8988T (cell line): ENCODE data around the gene RETREG3.
"Not testable (repeated sequence)": the region's sequence is repeated elsewhere in the genome, so short reads cannot be mapped to it uniquely, and the experiment has no call there.

ENCODE experiments used
- DNase-seq: peaks from one replicate; pipeline ENCODE4 v3.0.0; 2011

Gene RETREG3

DNA sequence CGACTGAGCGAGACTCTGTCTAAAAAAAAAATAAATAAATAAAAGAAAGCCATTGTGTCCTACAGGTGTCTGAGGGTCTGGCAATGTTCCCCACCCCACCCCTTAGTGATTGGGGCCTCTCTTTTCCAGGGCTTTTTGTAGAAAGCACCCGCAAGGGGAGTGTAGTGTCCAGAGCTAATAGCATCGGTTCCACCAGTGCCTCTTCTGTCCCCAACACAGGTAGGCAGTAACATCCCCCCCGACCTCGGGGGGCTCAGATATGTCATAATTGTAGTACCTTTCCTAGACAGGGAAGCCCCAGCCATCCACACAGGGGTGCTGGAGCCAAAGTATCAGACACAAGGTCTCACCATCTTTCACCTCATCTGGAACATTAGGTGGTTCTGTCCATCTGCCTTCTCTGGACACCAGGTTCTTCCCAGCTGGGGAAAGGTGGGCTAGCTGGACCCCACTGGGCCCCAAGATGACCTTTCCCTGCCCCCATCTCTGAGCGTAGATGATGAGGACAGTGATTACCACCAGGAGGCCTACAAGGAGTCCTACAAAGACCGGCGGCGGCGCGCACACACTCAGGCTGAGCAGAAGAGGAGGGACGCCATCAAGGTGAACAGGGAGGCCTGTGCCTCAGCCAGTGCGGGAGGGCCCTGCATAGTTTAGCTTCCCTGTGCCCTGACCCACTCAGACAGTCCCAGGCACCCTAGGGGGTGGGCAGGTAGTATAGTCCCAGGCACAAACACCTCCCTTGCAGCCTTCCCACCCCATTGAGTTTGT, 40.6 kb downstream of the RETREG3 start:
- DNase-seq: no peak

GRCh38 chr17:42566883-42567573, 42.1 kb downstream of the RETREG3 start, which contains the start of gene MLX:
Gene MLX (plus strand): TSS chr17:42567100. CDS start chr17:42567125, 25 bp downstream.
- DNase-seq: peak; percentile 94

- no peak for DNase-seq
Measured at GRCh38 chr17:42566215-42566882, 42.8 kb downstream of the RETREG3 start.

GRCh38 chr17:42565523-42566214, 43.5 kb downstream of the RETREG3 start:
- no peak for DNase-seq

- no peak for DNase-seq
Measured at GRCh38 chr17:42564815-42565522, 44.2 kb downstream of the RETREG3 start.

GRCh38 chr17:42563950-42564349, 45.2 kb downstream of the RETREG3 start:
- no peak for DNase-seq

GRCh38 chr17:42563543-42563942, 45.6 kb downstream of the RETREG3 start:
- DNase-seq: no peak

- no peak for DNase-seq
Measured at GRCh38 chr17:42563143-42563509, 46.0 kb downstream of the RETREG3 start.

GRCh38 chr17:42562388-42563142, 46.6 kb downstream of the RETREG3 start:
- no peak for DNase-seq

DNA sequence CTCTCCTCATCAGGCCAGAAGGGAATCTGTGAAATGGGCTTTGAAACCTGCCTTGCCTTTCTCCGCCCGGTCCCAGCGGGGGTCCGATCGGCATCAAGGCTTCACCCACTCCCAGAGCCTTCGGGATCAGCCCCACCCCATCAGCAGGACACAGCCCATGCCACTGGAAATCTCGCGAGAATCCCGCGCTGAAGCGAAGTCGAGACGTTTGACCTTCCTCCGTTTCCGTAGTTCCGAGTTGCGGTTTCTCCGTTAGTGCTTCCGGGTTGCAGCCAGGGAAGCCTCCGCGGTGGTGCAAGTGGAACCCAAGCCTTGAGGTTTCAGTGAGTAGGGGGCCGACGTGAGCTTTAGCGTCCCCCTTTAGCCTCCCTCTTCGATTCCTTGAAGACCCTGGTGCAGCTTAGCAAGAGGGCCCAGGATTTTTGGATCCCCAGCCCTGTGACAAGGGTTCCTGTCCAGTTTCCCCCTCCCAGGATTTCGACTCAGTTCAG, 47.2 kb downstream of the RETREG3 start, which contains the start of gene COASY:
Gene COASY (plus strand): TSS at position 252 of the 491 bp plus-strand sequence. CDS start 475 bp downstream, outside the sequence.
- DNase-seq: peak; percentile 96

DNA sequence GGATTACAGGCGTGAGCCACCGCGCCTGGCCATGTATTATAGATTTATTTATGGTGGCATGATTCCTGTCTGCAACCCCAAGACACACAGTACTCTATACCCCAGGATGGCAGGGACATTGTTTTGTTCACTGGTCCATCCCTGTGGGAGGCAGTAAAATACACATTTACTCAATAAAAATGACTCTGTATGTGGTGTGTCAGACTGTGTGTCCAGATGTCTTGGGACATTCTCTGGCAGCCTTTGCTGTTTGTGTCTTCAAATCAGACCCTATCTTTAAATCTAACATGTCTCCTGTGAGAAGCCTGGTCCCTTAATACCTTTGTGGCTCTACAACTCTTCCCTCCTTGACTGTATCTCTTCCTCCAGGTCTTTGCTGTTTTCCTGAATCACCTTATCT, 48.9 kb downstream of the RETREG3 start:
- no peak for DNase-seq

GRCh38 chr17:42559075-42559474, 50.1 kb downstream of the RETREG3 start:
- no peak for DNase-seq

DNA sequence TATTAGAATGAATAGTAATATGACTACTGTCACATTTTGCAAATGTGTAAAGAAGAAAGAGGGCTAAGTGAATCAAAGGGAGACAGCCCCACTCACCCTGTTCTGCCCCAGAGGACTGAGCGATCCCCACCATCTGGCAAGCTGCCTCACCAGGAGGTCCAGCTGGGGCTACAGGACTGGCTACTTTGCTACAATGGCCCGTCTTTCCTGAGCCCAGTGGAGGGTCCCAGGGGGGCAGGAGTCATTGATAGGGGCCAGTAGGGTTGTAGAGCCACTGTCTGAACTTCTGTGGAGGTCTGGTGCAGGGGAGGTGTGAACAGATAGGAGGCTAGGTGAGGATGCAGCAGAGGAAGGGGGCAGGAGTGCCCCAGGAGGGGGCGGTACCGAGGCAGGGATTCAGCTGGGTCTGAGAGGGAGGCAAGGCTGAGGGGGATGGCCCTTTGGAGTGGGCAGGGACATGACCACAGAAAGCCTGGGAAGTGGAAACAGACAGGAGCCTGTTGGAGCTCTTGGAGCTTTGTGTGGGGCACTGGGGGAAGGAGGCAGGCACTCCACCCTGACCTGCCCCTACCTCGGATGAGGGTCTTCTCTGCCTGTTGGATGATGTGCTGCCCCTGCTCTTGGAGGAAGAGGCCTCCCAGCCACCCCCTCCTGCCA, 53.1 kb downstream of the RETREG3 start:
- not testable (repeated sequence) for DNase-seq

- no peak for DNase-seq
Measured at GRCh38 chr17:42555122-42555622, 54.0 kb downstream of the RETREG3 start.

DNA sequence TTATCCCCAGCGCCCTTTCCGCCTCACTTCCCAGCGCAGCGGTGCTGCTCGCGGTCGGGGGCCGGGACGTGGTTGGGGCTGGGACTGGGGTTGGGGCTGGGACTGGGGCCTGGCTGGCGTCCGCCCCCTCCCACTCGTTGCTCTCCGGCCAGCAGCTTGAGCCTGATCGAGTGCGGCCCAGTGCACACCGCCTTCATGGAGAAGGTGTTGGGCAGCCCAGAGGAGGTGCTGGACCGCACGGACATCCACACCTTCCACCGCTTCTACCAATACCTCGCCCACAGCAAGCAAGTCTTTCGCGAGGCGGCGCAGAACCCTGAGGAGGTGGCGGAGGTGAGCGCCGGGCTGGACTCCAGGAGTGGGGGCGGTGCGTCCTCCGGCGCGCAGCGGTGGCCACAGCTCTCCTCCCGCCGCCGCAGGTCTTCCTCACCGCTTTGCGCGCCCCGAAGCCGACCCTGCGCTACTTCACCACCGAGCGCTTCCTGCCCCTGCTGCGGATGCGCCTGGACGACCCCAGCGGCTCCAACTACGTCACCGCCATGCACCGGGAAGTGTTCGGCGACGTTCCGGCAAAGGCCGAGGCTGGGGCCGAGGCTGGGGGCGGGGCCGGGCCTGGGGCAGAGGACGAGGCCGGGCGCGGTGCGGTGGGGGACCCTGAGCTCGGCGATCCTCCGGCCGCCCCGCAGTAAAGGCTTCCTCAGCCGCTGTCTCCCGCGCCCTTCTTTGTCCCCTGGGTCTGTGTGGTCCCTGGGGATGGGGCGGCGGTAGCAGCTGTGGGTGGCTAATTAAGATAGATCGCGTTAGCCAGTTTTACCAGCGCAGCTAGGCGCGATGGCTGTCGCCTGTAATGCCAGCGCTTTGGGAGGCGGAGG, 54.7 kb downstream of the RETREG3 start:
- peak; percentile 76 for DNase-seq

DNA sequence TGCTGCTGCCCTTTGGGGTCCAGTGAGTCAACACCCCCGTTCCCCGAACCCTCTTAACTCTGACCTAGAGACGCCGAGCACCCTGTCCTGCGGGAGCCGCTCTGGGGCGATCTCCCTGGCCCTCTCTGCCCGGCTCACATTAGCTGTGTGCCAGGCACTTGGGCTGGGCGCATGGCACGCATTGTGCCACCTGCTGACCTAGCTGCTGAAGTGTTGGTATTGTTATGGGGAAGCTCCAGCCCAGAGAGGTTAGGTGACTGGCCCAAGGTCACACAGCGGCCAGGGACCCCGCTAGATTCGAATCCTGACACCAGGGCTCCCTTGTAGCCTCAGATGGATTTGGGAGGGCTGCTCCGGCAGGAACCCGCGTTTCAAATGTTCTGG, 55.3 kb downstream of the RETREG3 start:
- DNase-seq: no peak

- no peak for DNase-seq
Measured at GRCh38 chr17:42553161-42553818, 55.9 kb downstream of the RETREG3 start.

GRCh38 chr17:42552736-42553135, 56.4 kb downstream of the RETREG3 start, which contains the start of gene HSD17B1:
Gene HSD17B1 (plus strand): TSS chr17:42552923. CDS start chr17:42552934, 11 bp downstream.
- not testable (repeated sequence) for DNase-seq
